GM12864 (cell line): ENCODE measurements around the gene GMPS.

Source experiments
- DNase-seq: peaks from one replicate; pipeline ENCODE4 v3.0.0-alpha.2; 2011; ENCODE audit warnings: low read depth
- H3K4me3 ChIP-seq: 2 replicates; pipeline ENCODE4 v1.5.1; 2011; ENCODE audit warnings: mild to moderate bottlenecking, low read depth, low read length, control low read depth
- CTCF ChIP-seq: IDR thresholded peaks from 2 replicates; pipeline ENCODE4 v1.5.1; 2011; ENCODE audit warnings: low read depth, mild to moderate bottlenecking, moderate library complexity, low read length, control low read depth, inconsistent platforms; ENCODE audit errors: missing control alignments

The GMPS gene

GRCh38 chr3:155919728-155920127 lies 49.3 kb downstream of the GMPS start:
- TF ChIP-seq CTCF: no peak
- no peak for DNase-seq
- no peak overlapping the region for H3K4me3 ChIP-seq

GRCh38 chr3:155921486-155921885 lies 51.0 kb downstream of the GMPS start:
- H3K4me3 ChIP-seq: no peak overlapping the region

GRCh38 chr3:155934230-155934629 lies 63.8 kb downstream of the GMPS start:
- no peak for TF ChIP-seq CTCF
- DNase-seq: no peak
- H3K4me3 ChIP-seq: no peak overlapping the region

More at GRCh38 chr3:155921486-155921885, 51.0 kb downstream of the GMPS start:
- no peak for TF ChIP-seq CTCF
- DNase-seq: no peak

GRCh38 chr3:155938409-155938808 lies 68.0 kb downstream of the GMPS start:
- H3K4me3 ChIP-seq: no peak overlapping the region
- no peak for DNase-seq
- no peak for TF ChIP-seq CTCF

GRCh38 chr3:155941354-155941753 lies 70.9 kb downstream of the GMPS start:
- no peak for DNase-seq

GRCh38 chr3:155944081-155944480 lies 73.6 kb downstream of the GMPS start:
- no peak for DNase-seq
- no peak overlapping the region for H3K4me3 ChIP-seq
- TF ChIP-seq CTCF: no peak

More at GRCh38 chr3:155941354-155941753, 70.9 kb downstream of the GMPS start:
- TF ChIP-seq CTCF: no peak
- H3K4me3 ChIP-seq: no peak overlapping the region

- no peak for TF ChIP-seq CTCF
- H3K4me3 ChIP-seq: no peak overlapping the region
- no peak for DNase-seq
Observed at GRCh38 chr3:155946178-155946577, 75.7 kb downstream of the GMPS start.
